ENCODE data around the gene HIVEP1.
A peak's percentile ranks its signal among the peaks of the same experiment; 100 is the strongest.

The HIVEP1 gene

DNA sequence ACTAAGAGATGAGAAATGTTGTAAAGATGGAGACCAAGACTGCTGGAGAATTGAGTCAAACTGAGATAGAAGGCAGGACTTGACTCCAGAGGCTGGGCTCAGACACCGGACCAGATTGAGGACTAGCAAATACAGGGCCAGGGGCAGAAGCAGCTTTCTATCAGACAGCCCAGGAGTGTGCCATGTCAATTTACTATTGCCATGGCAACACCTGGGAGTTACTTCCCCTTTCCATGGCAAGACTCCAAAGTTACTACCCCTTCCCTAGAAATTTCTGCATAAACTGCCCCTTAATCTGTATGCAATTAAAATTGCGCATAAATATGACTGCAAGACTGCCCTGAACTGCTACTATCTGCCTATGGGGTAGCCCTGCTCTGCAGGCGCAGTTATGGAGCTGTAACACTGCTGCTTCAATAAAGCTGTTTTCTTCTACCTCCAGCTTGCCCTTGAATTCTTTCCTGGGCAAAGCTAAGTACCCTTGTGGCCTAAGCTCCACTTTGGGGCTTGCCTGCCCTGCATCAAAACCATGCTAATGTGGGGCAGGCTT lies 188.0 kb downstream of the HIVEP1 start:
- no peak for DNase-seq

DNA sequence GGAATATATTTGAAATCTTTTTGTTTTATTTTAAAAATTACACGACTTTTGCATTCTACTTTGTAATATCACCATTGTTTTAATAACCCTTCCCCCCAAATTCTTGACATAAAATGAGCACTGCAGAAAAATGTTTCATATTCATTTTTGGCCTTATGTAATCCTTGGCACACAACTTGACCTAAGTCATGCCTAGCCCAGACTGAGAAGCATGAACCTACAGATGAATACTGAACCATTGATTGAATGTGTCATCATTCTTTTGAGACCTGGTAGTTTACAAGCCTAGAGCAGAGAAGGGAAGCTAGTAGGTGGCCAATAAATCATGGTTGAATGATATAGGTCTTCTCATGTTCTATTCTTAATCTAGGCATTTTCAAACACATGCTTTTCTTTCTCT lies 188.6 kb downstream of the HIVEP1 start:
- DNase-seq: no peak

DNA sequence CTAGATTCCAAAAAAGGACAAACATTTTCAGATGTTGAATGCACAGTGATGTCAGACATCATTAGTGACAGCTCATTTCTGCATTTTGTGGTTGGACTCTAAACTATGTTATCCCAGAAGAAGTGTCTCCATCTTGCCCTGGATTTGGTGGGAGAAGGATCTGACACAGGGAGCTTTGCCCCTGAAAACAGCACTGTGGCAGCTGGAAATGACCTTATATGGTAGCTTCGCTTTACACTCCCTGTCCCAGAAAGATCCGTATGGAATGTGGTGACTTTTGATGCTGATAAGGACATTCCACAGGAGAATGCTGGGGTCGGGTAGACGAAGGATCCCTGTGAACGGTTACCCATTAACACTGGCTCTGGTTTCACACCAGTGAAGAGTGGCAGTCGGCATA lies 190.9 kb downstream of the HIVEP1 start:
- DNase-seq: no peak

DNA sequence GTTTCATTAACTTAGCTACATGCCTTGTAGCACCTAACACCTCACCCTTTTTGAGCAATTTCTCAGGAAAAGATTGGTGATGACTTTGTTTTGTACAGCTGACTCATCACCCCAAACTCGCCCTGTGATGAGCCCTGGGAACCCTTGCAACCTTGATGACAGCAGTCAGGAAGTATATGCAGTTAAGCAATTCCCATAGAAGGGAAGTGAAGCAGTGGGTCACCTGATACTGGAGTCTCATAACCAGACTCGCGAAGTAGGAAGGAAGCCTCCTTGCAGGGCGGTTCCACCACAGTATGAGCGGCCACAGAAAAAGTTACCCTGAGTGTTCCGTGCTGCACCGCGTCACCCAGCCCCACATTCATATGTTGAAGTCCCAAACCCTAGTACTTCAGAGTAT lies 196.1 kb downstream of the HIVEP1 start:
- DNase-seq: peak; percentile 57

DNA sequence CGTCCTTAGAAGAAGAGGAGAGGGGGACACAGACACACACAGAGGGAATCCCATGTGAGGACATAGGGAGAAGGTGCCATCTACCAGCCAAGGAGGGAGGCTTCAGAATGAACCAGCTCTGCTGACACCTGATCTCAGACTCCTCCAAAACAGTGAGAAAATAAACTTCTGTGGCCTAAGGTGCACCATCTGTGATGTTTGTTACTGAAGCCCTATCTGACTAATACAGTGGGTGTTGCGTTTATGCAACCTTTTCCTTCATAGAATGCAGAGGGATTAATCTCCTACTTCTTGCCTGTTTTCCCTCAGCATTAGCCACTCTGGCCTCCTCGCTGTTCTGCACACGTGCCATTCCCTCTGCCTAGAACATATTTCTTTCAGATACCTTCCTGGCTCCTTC lies 196.6 kb downstream of the HIVEP1 start:
- DNase-seq: no peak
